HEK293 (cell line): Measurements from ENCODE around the gene MAGEF1.

ENCODE experiments used
- CTCF ChIA-PET: fragments of 350-600 bp; formaldehyde crosslinking; extraction: SDS; loops from one replicate; lab custom pipeline; 2021; ENCODE audit warnings: antibody characterized with exemption; lab: Yijun Ruan, JAX
- POLR2A ChIA-PET: fragments of 300-600 bp; formaldehyde crosslinking; extraction: SDS; loops from one replicate; lab custom pipeline; 2020; ENCODE audit warnings: antibody characterized with exemption, inconsistent platforms; lab: Yijun Ruan, JAX
- H3K27ac ChIP-seq: fragments of 200-500 bp; sonication (Bioruptor generic); 2 replicates; pipeline ENCODE4 v1.5.1; 2014; ENCODE audit warnings: low read depth, low read length, control low read depth, inconsistent platforms; ENCODE audit errors: extremely low read depth
- H3K36me3 ChIP-seq, 2 experiments: fragments of 200-500 bp in 1 of 2; sonication (Bioruptor generic) in 1 of 2; 1 replicate in 1 of 2; 2 replicates in 1 of 2; pipeline ENCODE4 v1.5.1; 2014 to 2017; ENCODE audit warnings: inconsistent platforms in 2 of 2, low read length in 2 of 2; ENCODE audit not compliant: control insufficient read depth in 2 of 2, insufficient read depth in 1 of 2
- H3K4me1 ChIP-seq: fragments of 200-500 bp; sonication (Bioruptor generic); 2 replicates; pipeline ENCODE4 v1.5.1; 2014; ENCODE audit warnings: mild to moderate bottlenecking, low read length, inconsistent platforms; ENCODE audit not compliant: control insufficient read depth, insufficient read depth
- H3K4me3 ChIP-seq: 2 replicates; pipeline ENCODE4 v1.5.1; 2011; ENCODE audit warnings: low read depth, mild to moderate bottlenecking, control low read depth, low read length, moderate library complexity
- H3K9me3 ChIP-seq: fragments of 200-500 bp; sonication (Bioruptor generic); 2 replicates; pipeline ENCODE4 v1.5.1; 2014; ENCODE audit warnings: low read depth, low read length, inconsistent platforms; ENCODE audit not compliant: control insufficient read depth, insufficient read depth
- GFI1B ChIP-seq: fragments of 450-650 bp; formaldehyde crosslinking; IDR thresholded peaks from 2 replicates; pipeline ENCODE4 v1.5.1; 2016; ENCODE audit warnings: missing biosample characterization, missing genetic modification characterization
- TSHZ1 ChIP-seq: fragments of 450-650 bp; formaldehyde crosslinking; IDR thresholded peaks from 2 replicates; pipeline ENCODE4 v1.5.1; 2016; ENCODE audit warnings: missing biosample characterization, missing genetic modification characterization, borderline replicate concordance
- WT1 ChIP-seq: fragments of 450-650 bp; formaldehyde crosslinking; IDR thresholded peaks from 2 replicates; pipeline ENCODE4 v1.5.1; 2016; ENCODE audit warnings: missing biosample characterization, missing genetic modification characterization
- ZBTB49 ChIP-seq: fragments of 450-650 bp; formaldehyde crosslinking; IDR thresholded peaks from 2 replicates; pipeline ENCODE4 v1.5.1; 2016; ENCODE audit warnings: missing biosample characterization, missing genetic modification characterization, low read depth
- ZBTB8A ChIP-seq: fragments of 450-650 bp; formaldehyde crosslinking; IDR thresholded peaks from 2 replicates; pipeline ENCODE4 v1.5.1; 2016; ENCODE audit warnings: missing biosample characterization, missing genetic modification characterization
- ZNF146 ChIP-seq: fragments of 450-650 bp; formaldehyde crosslinking; IDR thresholded peaks from 2 replicates; pipeline ENCODE4 v1.5.1; 2016; ENCODE audit warnings: missing biosample characterization, missing genetic modification characterization
- ZNF221 ChIP-seq: fragments of 450-650 bp; formaldehyde crosslinking; IDR thresholded peaks from 2 replicates; pipeline ENCODE4 v1.5.1; 2017; ENCODE audit warnings: missing biosample characterization, missing genetic modification characterization, borderline replicate concordance
- ZNF48 ChIP-seq: fragments of 450-650 bp; formaldehyde crosslinking; IDR thresholded peaks from 2 replicates; pipeline ENCODE4 v1.5.1; 2016; ENCODE audit warnings: missing biosample characterization, missing genetic modification characterization
- ZNF510 ChIP-seq: fragments of 450-650 bp; formaldehyde crosslinking; IDR thresholded peaks from 2 replicates; pipeline ENCODE4 v1.5.1; 2018; ENCODE audit warnings: mild to moderate bottlenecking, missing genetic modification characterization, missing biosample characterization; ENCODE audit not compliant: insufficient replicate concordance
- ZNF561 ChIP-seq: fragments of 450-650 bp; IDR thresholded peaks from 2 replicates; pipeline ENCODE4 v1.5.1; 2018; ENCODE audit warnings: missing biosample characterization, missing genetic modification characterization, borderline replicate concordance
- ZNF660 ChIP-seq: fragments of 450-650 bp; IDR thresholded peaks from 2 replicates; pipeline ENCODE4 v1.5.1; 2018; ENCODE audit warnings: missing biosample characterization, mild to moderate bottlenecking, missing genetic modification characterization
- ZNF768 ChIP-seq: fragments of 450-650 bp; formaldehyde crosslinking; IDR thresholded peaks from 2 replicates; pipeline ENCODE4 v1.5.1; 2018; ENCODE audit warnings: missing biosample characterization, mild to moderate bottlenecking, missing genetic modification characterization
- TF ChIP-seq, protein P1 (sequence below): fragments of 450-650 bp; IDR thresholded peaks from 2 replicates; pipeline ENCODE4 v1.5.1; 2018; ENCODE audit warnings: missing biosample characterization, missing genetic modification characterization
- TF ChIP-seq, protein P2 (sequence below): fragments of 450-650 bp; formaldehyde crosslinking; IDR thresholded peaks from 2 replicates; pipeline ENCODE4 v1.5.1; 2016; ENCODE audit warnings: missing biosample characterization, missing genetic modification characterization

MAGEF1 gene

DNA sequence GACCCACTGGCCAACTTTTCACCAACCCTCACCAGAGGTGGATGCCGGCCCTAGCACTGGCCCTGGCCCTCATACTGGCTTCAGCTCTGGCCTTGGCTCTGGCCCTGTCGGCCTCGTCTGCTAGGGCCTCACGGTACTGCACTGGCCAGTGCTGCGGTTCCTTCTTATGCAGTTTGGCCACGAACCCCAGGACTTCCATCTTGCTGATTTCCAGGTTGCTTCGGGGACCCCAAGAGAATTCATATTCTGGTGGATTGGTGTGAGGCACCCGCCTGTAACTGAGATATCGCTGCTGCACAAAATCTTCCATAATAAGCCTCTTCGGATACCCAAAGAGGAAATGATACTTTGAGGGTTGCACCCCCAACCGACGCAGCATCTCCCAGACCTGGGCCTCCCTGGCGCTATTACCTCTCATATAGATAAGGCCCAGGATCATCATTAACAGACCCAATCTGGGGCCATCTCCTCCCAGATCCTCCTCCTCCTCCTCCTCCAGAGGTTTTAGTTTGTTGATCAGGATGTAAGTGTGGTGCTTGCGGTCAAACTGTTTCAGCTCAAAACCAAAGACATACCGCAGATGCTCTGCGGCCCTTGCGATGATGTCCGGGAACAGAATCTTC is 883 bp downstream of the MAGEF1 start:
- ChIA-PET POLR2A (interaction anchor here (0.9 to 1.8 kb wide), 6 partner anchors 14 to 280 kb away, joined by 3 to 16 read pairs (median 3); partner anchors contain the start of gene EPHB3), CTCF (interaction anchor here (0.5 to 1.3 kb wide), 3 partner anchors 16 to 150 kb away, joined by 3 to 4 read pairs (median 3); partner anchors contain the start of gene EPHB3)
- Histone ChIP-seq H3K4me1 (no peaks in the 10 kb centered on the region; the same call in 1 of the 2 replicates), H3K36me3 (peaks cover 5 to 29% of the 10 kb centered on the region in 2 experiments; a peak in 2 of 3 replicates), H3K9me3 (no peaks in the 10 kb centered on the region), H3K27ac (peak overlapping the region; percentile 91), H3K4me3 (peak overlapping the region; percentile 98)
- TF ChIP-seq GFI1B (tag by site-specific recombination) (no peak), TSHZ1 (tag by site-specific recombination) (no peak)
- TF ChIP-seq, protein P1, sequence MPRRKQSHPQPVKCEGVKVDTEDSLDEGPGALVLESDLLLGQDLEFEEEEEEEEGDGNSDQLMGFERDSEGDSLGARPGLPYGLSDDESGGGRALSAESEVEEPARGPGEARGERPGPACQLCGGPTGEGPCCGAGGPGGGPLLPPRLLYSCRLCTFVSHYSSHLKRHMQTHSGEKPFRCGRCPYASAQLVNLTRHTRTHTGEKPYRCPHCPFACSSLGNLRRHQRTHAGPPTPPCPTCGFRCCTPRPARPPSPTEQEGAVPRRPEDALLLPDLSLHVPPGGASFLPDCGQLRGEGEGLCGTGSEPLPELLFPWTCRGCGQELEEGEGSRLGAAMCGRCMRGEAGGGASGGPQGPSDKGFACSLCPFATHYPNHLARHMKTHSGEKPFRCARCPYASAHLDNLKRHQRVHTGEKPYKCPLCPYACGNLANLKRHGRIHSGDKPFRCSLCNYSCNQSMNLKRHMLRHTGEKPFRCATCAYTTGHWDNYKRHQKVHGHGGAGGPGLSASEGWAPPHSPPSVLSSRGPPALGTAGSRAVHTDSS (tag by site-specific recombination), result peak; percentile 39; the same call in 1 of the 2 replicates
- TF ChIP-seq, protein P2, sequence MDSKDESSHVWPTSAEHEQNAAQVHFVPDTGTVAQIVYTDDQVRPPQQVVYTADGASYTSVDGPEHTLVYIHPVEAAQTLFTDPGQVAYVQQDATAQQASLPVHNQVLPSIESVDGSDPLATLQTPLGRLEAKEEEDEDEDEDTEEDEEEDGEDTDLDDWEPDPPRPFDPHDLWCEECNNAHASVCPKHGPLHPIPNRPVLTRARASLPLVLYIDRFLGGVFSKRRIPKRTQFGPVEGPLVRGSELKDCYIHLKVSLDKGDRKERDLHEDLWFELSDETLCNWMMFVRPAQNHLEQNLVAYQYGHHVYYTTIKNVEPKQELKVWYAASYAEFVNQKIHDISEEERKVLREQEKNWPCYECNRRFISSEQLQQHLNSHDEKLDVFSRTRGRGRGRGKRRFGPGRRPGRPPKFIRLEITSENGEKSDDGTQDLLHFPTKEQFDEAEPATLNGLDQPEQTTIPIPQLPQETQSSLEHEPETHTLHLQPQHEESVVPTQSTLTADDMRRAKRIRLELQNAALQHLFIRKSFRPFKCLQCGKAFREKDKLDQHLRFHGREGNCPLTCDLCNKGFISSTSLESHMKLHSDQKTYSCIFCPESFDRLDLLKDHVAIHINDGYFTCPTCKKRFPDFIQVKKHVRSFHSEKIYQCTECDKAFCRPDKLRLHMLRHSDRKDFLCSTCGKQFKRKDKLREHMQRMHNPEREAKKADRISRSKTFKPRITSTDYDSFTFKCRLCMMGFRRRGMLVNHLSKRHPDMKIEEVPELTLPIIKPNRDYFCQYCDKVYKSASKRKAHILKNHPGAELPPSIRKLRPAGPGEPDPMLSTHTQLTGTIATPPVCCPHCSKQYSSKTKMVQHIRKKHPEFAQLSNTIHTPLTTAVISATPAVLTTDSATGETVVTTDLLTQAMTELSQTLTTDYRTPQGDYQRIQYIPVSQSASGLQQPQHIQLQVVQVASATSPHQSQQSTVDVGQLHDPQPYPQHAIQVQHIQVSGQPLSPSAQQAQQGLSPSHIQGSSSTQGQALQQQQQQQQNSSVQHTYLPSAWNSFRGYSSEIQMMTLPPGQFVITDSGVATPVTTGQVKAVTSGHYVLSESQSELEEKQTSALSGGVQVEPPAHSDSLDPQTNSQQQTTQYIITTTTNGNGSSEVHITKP (tag by site-specific recombination), result no peak

DNA sequence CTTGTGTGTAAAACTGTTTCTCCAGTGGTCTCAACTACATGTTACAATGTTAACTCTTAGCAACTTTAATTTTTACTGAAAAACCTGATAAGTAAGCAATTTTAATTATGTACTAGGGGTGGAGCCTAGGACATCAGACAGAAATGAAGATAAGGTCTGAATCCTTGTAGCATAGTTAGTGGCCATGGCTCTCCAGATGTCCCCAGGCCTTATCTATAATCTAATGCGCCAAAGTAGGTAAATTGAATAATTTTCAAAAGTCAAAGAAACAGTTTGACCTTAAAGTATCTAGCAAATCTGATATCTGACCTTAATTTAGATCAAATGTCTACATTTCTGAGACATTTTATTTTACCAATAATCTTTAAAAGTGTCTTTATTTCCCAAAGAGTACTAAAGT is 8.2 kb downstream of the MAGEF1 start:
- Histone ChIP-seq H3K27ac (no peak overlapping the region), H3K9me3 (no peaks in the 10 kb centered on the region), H3K36me3 (peaks cover 0 to 14% of the 10 kb centered on the region in 2 experiments; a peak in 1 of 3 replicates), H3K4me3 (no peak overlapping the region), H3K4me1 (no peaks in the 10 kb centered on the region)
- POLR2A ChIA-PET, result no interaction called here
- CTCF ChIA-PET, result no interaction called here
- TF ChIP-seq ZNF221 (tag by site-specific recombination) (no peak), ZNF561 (no peak), ZNF510 (tag by site-specific recombination) (no peak), ZBTB49 (tag by site-specific recombination) (no peak), TSHZ1 (tag by site-specific recombination) (no peak), ZNF660 (no peak), ZNF48 (tag by site-specific recombination) (no peak), WT1 (no peak), ZNF146 (tag by site-specific recombination) (no peak), ZNF768 (no peak), ZBTB8A (tag by site-specific recombination) (no peak)
- TF ChIP-seq, protein P1 (tag by site-specific recombination), result no peak
